NCI-H187 treated with DMSO at 0.1 percent for 48 hours (cell line): ENCODE data around the gene FOXF2.

Experiments used
- DNase-seq: peaks from one replicate; lab custom pipeline; 2025; lab: John Stamatoyannopoulos, UW

Gene FOXF2

DNA sequence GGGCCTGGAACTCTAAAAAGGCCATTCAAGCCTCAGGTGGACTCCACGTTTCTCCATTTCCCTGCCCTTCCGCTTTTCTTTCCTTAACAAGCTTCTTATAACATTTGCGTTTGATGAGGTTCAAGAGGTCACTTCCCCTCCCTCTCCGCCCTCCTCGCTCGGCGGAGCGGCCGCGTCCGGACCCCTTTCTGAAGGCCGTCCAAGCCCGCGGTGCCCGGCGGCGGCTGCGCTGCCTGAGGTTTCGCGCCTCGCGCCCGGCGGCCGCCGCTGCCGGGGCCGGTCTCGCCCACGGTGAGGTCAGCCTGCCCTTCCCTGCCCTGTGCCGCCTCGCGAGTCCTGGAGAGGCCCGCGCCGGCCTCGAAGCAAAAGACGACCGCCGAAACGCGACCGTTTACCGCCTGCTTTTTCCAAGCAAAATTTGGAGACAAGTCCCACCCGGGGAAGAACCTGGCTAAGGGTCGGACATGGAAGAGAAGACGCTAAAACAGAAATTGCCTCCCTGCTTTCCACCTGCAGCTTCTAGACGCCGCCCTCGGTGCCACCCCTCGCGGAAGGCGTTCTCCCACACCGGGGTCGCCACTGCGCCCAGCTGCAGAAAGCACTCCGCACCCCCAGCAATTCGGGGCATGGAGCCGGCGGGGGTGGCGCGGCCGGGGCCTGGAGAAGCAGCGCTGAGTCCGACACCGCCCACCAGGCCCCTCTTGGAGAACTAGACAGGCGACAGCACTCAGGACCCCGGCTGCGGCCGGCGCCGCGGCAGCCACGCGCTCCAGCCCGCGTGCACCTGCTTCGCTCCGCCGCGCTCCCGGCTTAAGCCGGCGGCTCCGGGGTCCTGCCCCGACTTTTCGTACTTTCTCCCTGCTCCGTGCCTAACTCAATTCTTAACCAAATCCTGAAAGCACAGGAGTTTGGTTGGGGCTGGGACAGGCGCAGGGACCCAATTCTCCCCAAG lies 11.0 kb upstream of the FOXF2 start:
- no peak for DNase-seq

GRCh38 chr6:1379017-1379787 lies 10.2 kb upstream of the FOXF2 start:
- DNase-seq, result no peak

GRCh38 chr6:1379788-1380147 lies 9.6 kb upstream of the FOXF2 start:
- no peak for DNase-seq

GRCh38 chr6:1380625-1381427 lies 8.6 kb upstream of the FOXF2 start:
- DNase-seq, result no peak

DNA sequence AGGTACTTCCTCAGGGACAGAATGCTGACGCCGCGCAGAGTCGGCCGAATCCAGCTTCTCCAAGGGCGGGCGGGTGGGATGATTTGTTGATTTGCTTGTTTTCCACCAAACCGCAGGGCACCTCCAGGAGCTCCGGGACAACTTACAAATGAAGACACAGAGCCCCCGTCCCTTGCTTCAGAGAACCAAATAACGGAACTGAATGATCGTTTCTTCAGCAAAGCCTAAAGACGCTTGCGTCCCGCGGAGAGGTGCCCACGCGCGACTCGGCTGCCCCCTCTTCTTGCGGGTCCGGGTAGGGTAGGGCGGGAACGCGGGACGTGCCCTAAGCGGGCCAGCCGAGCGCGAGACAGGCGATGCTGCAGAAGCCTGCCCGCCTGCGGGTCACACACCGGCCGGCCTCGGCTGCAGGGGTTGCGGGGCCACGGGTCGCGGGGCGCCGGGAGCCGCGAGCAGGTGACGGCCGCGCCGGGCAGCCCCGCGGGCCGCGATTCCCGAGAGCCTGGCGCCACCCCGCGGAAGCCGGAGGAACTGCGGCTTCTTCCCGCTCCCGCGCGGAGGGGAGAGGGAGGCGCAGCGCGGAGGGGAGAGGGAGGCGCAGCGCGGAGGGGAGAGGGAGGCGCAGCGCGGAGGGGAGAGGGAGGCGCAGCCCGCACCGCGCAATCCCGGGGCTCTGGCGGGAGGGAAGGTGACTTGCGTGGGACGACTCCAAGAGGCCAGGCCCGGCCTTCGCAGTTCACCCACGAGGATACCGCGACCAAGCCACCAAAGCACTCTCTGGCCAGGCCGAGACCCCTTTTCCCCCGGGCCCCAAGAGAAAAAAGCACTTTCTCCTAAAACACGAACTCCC lies 7.7 kb upstream of the FOXF2 start:
- DNase-seq, result no peak

DNA sequence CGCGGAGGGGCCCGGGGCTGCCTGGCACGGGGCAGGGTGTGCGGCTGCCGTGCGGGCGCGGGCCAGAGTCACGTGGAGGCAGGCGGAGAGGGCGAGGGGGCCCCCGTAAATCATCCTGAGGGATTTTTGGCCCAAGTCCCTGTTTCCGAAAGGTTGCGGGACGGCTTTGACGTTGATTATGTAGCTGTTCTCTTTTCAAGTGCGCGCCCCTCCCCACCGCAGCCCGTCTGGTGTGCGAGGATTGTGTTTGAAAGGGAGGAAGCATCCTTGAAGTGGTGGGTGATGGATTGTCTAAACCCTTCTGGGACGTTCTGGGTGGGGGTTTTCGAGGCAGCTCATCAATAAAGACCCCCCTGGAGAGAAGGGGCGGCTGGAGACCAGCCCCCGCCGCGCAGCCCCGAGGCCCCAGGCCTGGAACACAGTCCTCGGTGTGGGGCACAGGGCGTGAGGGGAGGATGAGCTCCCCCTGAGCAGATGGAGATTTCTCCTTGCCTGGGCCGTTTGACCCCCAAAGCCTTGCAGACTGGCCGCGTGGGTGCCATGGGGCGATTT lies 7.0 kb upstream of the FOXF2 start:
- no peak for DNase-seq

- DNase-seq, result no peak
Observed at GRCh38 chr6:1382883-1383728, 6.3 kb upstream of the FOXF2 start.

GRCh38 chr6:1383729-1384548 lies 5.4 kb upstream of the FOXF2 start:
- DNase-seq, result no peak

GRCh38 chr6:1384549-1385128 lies 4.7 kb upstream of the FOXF2 start:
- no peak for DNase-seq

GRCh38 chr6:1385129-1386037 lies 4.0 kb upstream of the FOXF2 start:
- DNase-seq, result no peak

DNA sequence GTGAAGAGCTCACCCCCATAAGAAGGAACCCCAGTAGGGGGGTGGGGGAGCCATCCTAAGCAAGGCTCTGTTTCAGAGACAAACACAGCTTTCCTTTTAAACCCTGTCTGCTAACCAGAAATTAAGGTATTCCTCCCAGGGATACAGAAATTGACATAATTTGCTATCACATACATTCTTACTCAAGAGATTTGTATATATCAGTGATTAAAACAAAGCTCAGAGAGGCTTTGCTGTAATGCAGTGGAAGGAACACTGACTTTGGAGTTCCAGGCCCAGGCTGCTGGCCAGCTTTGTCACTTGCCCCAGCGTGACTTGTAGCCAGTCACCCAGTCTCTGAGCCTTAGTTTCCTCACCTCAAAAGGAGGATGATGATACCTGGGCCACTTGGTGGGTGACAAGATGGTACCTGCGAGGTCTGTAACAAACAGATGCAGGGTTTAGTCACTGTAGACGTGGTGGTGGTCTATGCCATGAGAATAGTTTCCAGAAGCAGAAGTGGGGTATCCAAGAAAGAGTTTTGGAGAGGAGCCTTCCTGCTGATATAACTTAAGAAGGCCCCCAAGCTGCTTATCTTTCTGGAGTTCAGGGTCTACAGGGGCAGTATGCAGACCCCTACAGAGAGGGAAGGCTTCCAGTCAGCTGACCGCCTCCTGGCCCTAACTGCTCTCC lies 3.2 kb upstream of the FOXF2 start:
- DNase-seq, result no peak

GRCh38 chr6:1387538-1387875 lies 1.9 kb upstream of the FOXF2 start:
- no peak for DNase-seq

- DNase-seq, result no peak
Observed at GRCh38 chr6:1387876-1388629, 1.3 kb upstream of the FOXF2 start.

DNA sequence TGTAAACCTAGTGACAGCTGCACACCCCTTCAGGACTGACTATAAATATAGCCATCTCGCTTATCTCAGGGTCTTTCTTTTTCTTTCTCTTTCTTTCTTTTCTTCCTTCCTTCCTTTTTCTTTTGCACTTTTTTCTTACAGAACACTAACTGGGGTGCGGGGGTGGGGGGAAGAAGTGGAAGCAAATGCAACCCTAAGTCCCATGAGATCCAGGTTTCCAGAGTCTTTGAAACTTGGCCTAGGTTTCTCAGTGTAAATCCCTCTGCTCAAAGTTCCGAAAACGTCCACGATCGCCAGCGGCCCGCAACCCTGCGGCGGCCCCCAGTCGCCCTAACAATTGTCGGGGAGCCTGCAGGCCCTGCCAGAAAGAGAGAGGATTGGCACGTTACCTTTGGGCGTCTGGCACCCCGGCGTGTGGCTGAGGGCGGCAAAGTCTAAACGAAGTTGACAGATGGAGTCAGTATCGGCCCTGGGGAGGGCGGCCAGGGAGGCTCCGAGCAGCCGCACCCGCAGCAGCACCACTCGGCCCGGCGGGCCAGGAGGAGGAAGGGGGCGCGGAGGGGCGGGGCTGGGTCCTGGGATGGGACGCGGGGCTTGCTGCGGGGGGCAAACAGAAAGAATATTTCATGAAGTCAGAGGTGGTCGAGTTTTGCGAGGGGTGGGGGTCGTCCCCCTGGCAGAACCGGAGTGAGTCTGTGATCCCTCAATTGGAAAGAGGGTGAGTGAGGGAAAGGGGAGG lies 577 bp upstream of the FOXF2 start:
- no peak for DNase-seq

DNA sequence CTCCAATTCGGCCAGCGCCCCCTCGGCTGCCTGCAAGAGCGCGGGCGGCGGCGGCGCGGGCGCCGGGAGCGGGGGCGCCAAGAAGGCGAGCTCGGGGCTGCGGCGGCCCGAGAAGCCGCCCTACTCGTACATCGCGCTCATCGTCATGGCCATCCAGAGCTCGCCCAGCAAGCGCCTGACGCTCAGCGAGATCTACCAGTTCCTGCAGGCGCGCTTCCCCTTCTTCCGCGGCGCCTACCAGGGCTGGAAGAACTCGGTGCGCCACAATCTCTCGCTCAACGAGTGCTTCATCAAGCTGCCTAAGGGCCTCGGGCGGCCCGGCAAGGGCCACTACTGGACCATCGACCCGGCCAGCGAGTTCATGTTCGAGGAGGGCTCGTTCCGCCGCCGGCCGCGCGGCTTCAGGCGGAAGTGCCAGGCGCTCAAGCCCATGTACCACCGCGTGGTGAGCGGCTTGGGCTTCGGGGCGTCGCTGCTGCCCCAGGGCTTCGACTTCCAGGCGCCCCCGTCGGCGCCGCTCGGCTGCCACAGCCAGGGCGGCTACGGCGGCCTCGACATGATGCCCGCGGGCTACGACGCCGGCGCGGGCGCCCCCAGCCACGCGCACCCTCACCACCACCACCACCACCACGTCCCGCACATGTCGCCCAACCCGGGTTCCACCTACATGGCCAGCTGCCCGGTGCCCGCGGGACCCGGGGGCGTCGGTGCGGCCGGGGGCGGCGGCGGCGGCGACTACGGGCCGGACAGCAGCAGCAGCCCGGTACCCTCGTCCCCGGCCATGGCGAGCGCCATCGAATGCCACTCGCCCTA lies 963 bp downstream of the FOXF2 start:
- no peak for DNase-seq
